Uterus (tissue), 4 donors: Measurements from ENCODE around the gene CAMTA2. TPM values are rescaled to one million over a fixed set of nuclear protein-coding genes. Genes with fewer than 3 reads are reported as not detected.

Experiments
- DNase-seq, 2 donors: peaks; one replicate each; pipeline ENCODE4 v3.0.0-alpha.2; 2019 to 2020
- H3K27ac ChIP-seq, 2 donors: fragments of 200-600 bp; sonication (generic); 1 replicate in 1 of 2; 2 replicates in 1 of 2; pipeline ENCODE4 v1.5.1; 2016 to 2018
- H3K27me3 ChIP-seq, 2 donors: fragments of 200-600 bp; sonication (generic); one replicate each; pipeline ENCODE4 v1.5.1; 2018 to 2019; ENCODE audit warnings: control low read depth in 1 of 2
- H3K36me3 ChIP-seq, 2 donors: fragments of 200-600 bp; sonication (generic); one replicate each; pipeline ENCODE4 v1.5.1; 2019; ENCODE audit warnings: control low read depth in 1 of 2
- H3K4me1 ChIP-seq, 2 donors: fragments of 200-600 bp; sonication (generic); one replicate each; pipeline ENCODE4 v1.5.1; 2018 to 2019; ENCODE audit warnings: control low read depth in 1 of 2
- H3K4me3 ChIP-seq, 2 donors: fragments of 200-600 bp; sonication (generic); 1 replicate in 1 of 2; 2 replicates in 1 of 2; pipeline ENCODE4 v1.5.1; 2018 to 2019; ENCODE audit warnings: mild to moderate bottlenecking in 1 of 2
- H3K9me3 ChIP-seq, 2 donors: fragments of 200-600 bp; sonication (generic); one replicate each; pipeline ENCODE4 v1.5.1; 2019; ENCODE audit warnings: control low read depth in 1 of 2
- POLR2A ChIP-seq, 2 donors: fragments of 450-650 bp; IDR thresholded peaks; one replicate each; pipeline ENCODE4 v1.6.1; 2016; ENCODE audit warnings: antibody characterized with exemption in 2 of 2, mild to moderate bottlenecking in 1 of 2, moderate library complexity in 1 of 2
- intact Hi-C: fragments of 100-400 bp; cut with DNase I; formaldehyde crosslinking; loops from one replicate; pipeline ENCODE4 v1.15.1; 2023; ENCODE audit warnings: low total_unique reads
- total RNA-seq, 4 donors: library from RNA; depleted of rRNA in 3 of 4; stranded (reverse); fragments of >200 nt in 3 of 4; gene quantifications; one replicate each; pipeline versions ENCODE4 v1.1.0 to v1.2.4, GENCODE V29; 2014 to 2023
- TF ChIP-seq, protein P1 (sequence below), 4 experiments: fragments of 200-600 bp in 2 of 4; fragments of 450-650 bp in 2 of 4; sonication (generic) in 2 of 4; IDR thresholded peaks; one replicate each; pipeline ENCODE4 v1.5.1; 2016 to 2019; ENCODE audit warnings: antibody characterized with exemption in 4 of 4, mild to moderate bottlenecking in 2 of 4, moderate library complexity in 1 of 4
- donor health status: DM: yes; HTN: yes; CAD: no.

Gene CAMTA2
- total RNA-seq, 4 donors from 2014 or later, result 7.3 to 80.8 (median 12.7) TPM

DNA sequence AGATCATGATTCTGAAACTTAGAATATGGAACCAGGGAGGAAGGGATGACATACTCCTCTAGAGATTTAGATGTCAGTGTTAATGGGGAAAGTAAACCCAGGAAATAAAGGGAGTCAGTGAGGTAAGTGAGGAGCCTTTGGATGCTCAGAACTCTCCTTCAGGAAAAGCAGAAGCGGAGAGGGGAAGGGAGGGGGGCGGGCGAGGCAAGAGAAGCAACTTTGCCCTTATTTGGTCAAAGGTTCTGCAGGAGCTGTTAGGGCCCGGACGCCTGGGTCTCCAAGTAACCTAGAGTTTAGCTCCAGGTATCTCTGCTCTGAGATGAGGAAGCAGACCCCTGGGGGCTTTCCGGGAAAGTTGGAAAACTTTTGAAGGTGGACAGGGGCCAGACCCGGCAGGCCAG lies 40.5 kb downstream of the CAMTA2 start:
- Histone ChIP-seq H3K4me1 (peaks cover 12 to 17% of the 10 kb centered on the region in 2 donors), H3K9me3 (no peaks in the 10 kb centered on the region), H3K36me3 (no peaks in the 10 kb centered on the region), H3K27me3 (no peaks in the 10 kb centered on the region), H3K4me3 (peak overlapping the region; percentile 82 to 97), H3K27ac (peak overlapping the region; percentile 93 to 98)
- DNase-seq, result peak in 1 of 2 donors; percentile 46
- TF ChIP-seq, protein P1, sequence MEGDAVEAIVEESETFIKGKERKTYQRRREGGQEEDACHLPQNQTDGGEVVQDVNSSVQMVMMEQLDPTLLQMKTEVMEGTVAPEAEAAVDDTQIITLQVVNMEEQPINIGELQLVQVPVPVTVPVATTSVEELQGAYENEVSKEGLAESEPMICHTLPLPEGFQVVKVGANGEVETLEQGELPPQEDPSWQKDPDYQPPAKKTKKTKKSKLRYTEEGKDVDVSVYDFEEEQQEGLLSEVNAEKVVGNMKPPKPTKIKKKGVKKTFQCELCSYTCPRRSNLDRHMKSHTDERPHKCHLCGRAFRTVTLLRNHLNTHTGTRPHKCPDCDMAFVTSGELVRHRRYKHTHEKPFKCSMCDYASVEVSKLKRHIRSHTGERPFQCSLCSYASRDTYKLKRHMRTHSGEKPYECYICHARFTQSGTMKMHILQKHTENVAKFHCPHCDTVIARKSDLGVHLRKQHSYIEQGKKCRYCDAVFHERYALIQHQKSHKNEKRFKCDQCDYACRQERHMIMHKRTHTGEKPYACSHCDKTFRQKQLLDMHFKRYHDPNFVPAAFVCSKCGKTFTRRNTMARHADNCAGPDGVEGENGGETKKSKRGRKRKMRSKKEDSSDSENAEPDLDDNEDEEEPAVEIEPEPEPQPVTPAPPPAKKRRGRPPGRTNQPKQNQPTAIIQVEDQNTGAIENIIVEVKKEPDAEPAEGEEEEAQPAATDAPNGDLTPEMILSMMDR (IDR thresholded peaks at IDR 0.05), result no peak
- no peak for TF ChIP-seq POLR2A (IDR thresholded peaks at IDR 0.05)
- intact Hi-C loops, result no loop called here

DNA sequence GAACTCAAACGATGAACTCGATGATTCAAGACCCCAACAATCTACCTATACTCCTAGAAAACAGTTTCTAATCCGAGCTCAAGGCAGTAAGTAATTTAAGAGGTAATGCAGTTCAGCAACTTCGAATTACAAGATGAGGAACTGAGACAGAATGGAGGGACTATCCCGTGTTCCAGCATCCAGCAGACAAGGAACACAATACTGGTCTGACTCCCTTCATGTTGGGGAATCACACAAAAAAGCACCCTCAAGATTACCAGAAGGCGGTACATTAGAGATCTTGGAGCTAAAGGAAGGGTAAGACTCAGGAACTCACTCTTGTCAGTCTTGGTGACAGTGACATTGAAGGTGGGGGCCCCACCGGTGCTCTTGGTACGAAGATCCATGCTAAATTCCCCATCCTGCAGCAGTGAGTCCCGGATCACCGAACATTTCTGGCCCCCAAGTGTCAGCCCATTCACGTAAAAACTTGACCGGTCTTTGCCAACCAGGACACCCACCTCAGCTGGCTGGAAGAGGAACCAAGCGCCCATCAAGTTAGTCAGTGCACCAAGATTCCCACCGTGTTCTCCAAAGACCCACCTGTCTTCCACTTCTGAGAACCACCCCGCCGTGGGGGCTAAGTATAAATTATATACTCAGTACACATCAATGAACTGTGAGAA lies 41.0 kb downstream of the CAMTA2 start:
- peak in 1 of 2 donors; percentile 14 for DNase-seq
- no peak for TF ChIP-seq POLR2A (IDR thresholded peaks at IDR 0.05)
- TF ChIP-seq, protein P1 (IDR thresholded peaks at IDR 0.05), result no peak
- H3K27ac ChIP-seq, result peak overlapping the region; percentile 93 to 98
- peak overlapping the region; percentile 82 to 97 for H3K4me3 ChIP-seq
- H3K27me3 ChIP-seq, result no peaks in the 10 kb centered on the region
- H3K36me3 ChIP-seq, result no peaks in the 10 kb centered on the region
- intact Hi-C loops, result no loop called here
- H3K9me3 ChIP-seq, result no peaks in the 10 kb centered on the region
- peaks cover 12 to 17% of the 10 kb centered on the region in 2 donors for H3K4me1 ChIP-seq

DNA sequence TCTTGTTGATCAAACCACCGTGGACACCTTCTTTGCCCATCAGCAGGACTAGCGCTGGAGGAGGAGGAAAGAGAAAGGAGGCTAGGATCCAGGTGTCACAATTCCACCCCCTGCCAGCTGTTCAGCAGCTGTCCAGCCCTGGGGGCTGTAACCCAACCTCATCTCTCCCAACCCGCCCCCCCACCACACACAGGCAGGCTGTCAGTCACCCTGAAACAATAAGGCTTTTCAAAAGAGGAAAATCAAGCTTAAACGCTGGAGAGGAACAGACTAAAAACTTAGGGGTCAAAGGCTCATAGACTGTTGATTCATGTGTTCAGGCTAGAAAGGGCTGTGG lies 41.6 kb downstream of the CAMTA2 start:
- intact Hi-C loops, result no loop called here
- no peaks in the 10 kb centered on the region for H3K9me3 ChIP-seq
- H3K27ac ChIP-seq, result peak overlapping the region; percentile 93 to 98
- H3K27me3 ChIP-seq, result no peaks in the 10 kb centered on the region
- peaks cover 12 to 21% of the 10 kb centered on the region in 2 donors for H3K4me1 ChIP-seq
- no peaks in the 10 kb centered on the region for H3K36me3 ChIP-seq
- TF ChIP-seq, protein P1 (IDR thresholded peaks at IDR 0.05), result no peak
- no peak for TF ChIP-seq POLR2A (IDR thresholded peaks at IDR 0.05)
- DNase-seq, result no peak
- peak overlapping the region in 1 of 2 donors; percentile 82 for H3K4me3 ChIP-seq

DNA sequence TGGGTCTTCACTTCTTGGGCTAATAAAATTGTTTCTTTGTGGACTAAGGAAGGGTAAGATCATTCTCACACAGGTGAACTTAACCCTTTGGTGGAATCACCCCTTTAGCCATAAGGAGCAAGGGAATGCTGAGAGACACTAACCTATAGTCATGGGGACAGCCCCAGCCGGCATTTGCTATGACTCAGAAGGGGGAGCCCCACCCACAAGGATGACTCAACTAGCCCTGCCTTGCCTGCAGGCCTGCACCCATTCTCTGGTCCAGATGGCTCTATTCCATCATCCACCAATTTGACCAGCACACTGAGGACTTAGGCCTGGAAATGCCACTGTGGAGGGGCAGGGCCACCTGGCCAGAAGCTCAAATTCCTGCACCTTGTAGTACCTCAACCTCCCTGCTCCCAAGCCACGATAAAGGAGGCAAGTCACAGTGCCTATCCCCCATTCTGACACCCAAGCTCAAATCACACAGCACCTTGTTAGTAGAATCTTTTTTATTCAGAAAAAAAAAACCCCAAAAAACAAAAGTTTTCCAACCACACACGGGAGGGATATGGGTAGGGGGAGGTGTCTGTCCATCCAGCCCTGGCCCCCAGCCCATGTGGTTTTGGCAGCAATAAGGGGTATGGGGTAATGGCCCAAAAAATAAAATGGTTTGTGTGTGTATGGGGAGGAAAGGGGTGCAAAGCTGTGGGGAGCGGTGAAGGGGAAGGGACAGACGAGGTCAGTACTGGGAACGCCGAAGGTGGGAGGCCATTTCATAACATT lies 42.1 kb downstream of the CAMTA2 start:
- no peak for TF ChIP-seq POLR2A (IDR thresholded peaks at IDR 0.05)
- TF ChIP-seq, protein P1 (IDR thresholded peaks at IDR 0.05), result no peak
- peaks cover 12 to 21% of the 10 kb centered on the region in 2 donors for H3K4me1 ChIP-seq
- H3K27me3 ChIP-seq, result no peaks in the 10 kb centered on the region
- H3K4me3 ChIP-seq, result peak overlapping the region in 1 of 2 donors; percentile 82
- H3K27ac ChIP-seq, result peak overlapping the region; percentile 93 to 98
- intact Hi-C loops, result no loop called here
- DNase-seq, result peak; percentile 79 to 87
- no peaks in the 10 kb centered on the region for H3K9me3 ChIP-seq
- no peaks in the 10 kb centered on the region for H3K36me3 ChIP-seq

DNA sequence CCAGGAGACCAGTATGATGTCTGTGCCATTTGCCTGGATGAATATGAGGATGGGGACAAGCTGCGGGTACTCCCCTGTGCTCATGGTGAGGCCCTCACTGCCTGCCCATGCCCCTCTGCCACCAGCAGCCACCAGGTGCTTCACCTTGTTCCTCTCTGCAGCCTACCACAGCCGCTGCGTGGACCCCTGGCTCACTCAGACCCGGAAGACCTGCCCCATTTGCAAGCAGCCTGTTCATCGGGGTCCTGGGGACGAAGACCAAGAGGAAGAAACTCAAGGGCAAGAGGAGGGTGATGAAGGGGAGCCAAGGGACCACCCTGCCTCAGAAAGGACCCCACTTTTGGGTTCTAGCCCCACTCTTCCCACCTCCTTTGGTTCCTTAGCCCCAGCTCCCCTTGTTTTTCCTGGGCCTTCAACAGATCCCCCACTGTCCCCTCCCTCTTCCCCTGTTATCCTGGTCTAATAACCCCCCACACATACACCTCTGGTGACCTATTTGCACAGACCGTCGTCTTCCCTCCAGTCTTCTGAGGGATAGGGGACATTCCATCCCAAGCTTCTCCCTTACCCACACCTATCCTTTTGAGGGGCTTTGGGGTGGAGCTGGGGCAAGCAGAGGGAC lies 42.8 kb downstream of the CAMTA2 start:
- Histone ChIP-seq H3K27me3 (no peaks in the 10 kb centered on the region), H3K27ac (peak overlapping the region; percentile 93 to 98), H3K9me3 (no peaks in the 10 kb centered on the region), H3K4me3 (no peak overlapping the region), H3K4me1 (peaks cover 12 to 21% of the 10 kb centered on the region in 2 donors), H3K36me3 (no peaks in the 10 kb centered on the region)
- no peak for DNase-seq
- TF ChIP-seq, protein P1 (IDR thresholded peaks at IDR 0.05), result no peak
- TF ChIP-seq POLR2A (IDR thresholded peaks at IDR 0.05), result no peak
- intact Hi-C loops, result no loop called here
